Measurements from ENCODE around the gene KRT14. TPM values are rescaled to one million over a fixed set of nuclear protein-coding genes. Genes with fewer than 3 reads are reported as not detected.
"Not testable (repeated sequence)": the region's sequence is repeated elsewhere in the genome, so short reads cannot be mapped to it uniquely, and the experiment has no call there.

Gene KRT14
- total RNA-seq, 1 experiment from 2014 or later: not detected

DNA sequence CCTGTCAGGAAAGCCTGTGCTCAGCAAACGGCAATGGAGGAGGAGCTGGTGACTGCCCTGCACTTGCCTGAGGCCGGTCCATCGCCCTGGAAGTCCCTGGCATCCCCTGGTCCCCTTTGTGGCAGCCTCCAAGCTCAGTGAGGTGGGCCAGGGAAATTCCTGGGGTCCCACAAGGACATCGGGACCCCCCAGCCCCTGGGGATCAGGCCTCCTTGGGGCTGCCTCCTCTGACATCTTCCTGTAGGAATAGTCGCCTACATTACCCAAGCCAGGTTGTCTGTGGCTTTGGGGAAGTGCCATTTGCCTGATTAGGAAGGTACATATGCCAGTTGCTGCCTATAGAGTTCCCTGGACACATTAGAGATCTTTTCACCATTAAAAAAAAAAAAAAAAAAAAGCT, 7.7 kb downstream of the KRT14 start:
- no peaks in the 10 kb centered on the region for H3K36me3 ChIP-seq (ENCODE audit: control insufficient read depth, insufficient read depth, low read length)
- ChIA-PET CTCF (interaction anchor here (0.6 to 1.4 kb wide), 4 partner anchors 30 to 84 kb away, joined by 4 to 6 read pairs (median 4); no protein-coding TSS in a partner anchor), POLR2A (no interaction called here)
- TF ChIP-seq, protein P1, sequence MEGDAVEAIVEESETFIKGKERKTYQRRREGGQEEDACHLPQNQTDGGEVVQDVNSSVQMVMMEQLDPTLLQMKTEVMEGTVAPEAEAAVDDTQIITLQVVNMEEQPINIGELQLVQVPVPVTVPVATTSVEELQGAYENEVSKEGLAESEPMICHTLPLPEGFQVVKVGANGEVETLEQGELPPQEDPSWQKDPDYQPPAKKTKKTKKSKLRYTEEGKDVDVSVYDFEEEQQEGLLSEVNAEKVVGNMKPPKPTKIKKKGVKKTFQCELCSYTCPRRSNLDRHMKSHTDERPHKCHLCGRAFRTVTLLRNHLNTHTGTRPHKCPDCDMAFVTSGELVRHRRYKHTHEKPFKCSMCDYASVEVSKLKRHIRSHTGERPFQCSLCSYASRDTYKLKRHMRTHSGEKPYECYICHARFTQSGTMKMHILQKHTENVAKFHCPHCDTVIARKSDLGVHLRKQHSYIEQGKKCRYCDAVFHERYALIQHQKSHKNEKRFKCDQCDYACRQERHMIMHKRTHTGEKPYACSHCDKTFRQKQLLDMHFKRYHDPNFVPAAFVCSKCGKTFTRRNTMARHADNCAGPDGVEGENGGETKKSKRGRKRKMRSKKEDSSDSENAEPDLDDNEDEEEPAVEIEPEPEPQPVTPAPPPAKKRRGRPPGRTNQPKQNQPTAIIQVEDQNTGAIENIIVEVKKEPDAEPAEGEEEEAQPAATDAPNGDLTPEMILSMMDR (IDR thresholded peaks at IDR 0.05; ENCODE audit: insufficient read depth in 1 of 2, low read depth in 1 of 2, low read length in 1 of 2, severe bottlenecking in 1 of 2, unreplicated experiment in 1 of 2): no peak
- intact Hi-C loops (cut with micrococcal nuclease; ENCODE audit: unreplicated experiment): no loop called here
- no TSS peak for BruUV-seq (replicated peaks)
- no peak overlapping the region for H3K4me3 ChIP-seq (ENCODE audit: low read depth, low read length)
- DNase-seq: no peak
- H3K36me3 Mint-ChIP-seq (ENCODE audit: insufficient read depth, unreplicated experiment): no peaks in the 10 kb centered on the region
- H3K27me3 Mint-ChIP-seq (ENCODE audit: insufficient read depth, unreplicated experiment): no peaks in the 10 kb centered on the region
- no peak overlapping the region for H3K27ac Mint-ChIP-seq (ENCODE audit: unreplicated experiment)
- H3K9me3 Mint-ChIP-seq (ENCODE audit: unreplicated experiment): no peaks in the 10 kb centered on the region
- H3K4me1 Mint-ChIP-seq (ENCODE audit: low read depth, unreplicated experiment): no peaks in the 10 kb centered on the region
- no peak overlapping the region for H3K4me3 Mint-ChIP-seq (ENCODE audit: unreplicated experiment)
- peaks cover 4% of the 10 kb centered on the region; the same call in 1 of the 2 replicates for H3K4me1 ChIP-seq
- no peaks in the 10 kb centered on the region for H3K9me3 ChIP-seq
- peaks cover 2% of the 10 kb centered on the region; the same call in 1 of the 2 replicates for H3K27me3 ChIP-seq (replicated peaks; ENCODE audit: control insufficient read depth, insufficient read depth, low read length)

- no peak overlapping the region for H3K4me3 ChIP-seq (ENCODE audit: low read depth, low read length)
- no peak for DNase-seq
- no peaks in the 10 kb centered on the region for H3K36me3 Mint-ChIP-seq (ENCODE audit: insufficient read depth, unreplicated experiment)
- peaks cover 4% of the 10 kb centered on the region; the same call in 1 of the 2 replicates for H3K4me1 ChIP-seq
- TF ChIP-seq, protein P1 (IDR thresholded peaks at IDR 0.05; ENCODE audit: insufficient read depth in 1 of 2, low read depth in 1 of 2, low read length in 1 of 2, severe bottlenecking in 1 of 2, unreplicated experiment in 1 of 2): no peak
- H3K9me3 ChIP-seq: no peaks in the 10 kb centered on the region
- no peak overlapping the region for H3K27ac Mint-ChIP-seq (ENCODE audit: unreplicated experiment)
- H3K9me3 Mint-ChIP-seq (ENCODE audit: unreplicated experiment): no peaks in the 10 kb centered on the region
- H3K4me1 Mint-ChIP-seq (ENCODE audit: low read depth, unreplicated experiment): peaks cover 2% of the 10 kb centered on the region
- ChIA-PET CTCF (no interaction called here), POLR2A (no interaction called here)
- H3K27me3 ChIP-seq (replicated peaks; ENCODE audit: control insufficient read depth, insufficient read depth, low read length): peaks cover 2% of the 10 kb centered on the region; the same call in 1 of the 2 replicates
- H3K4me3 Mint-ChIP-seq (ENCODE audit: unreplicated experiment): no peak overlapping the region
- H3K36me3 ChIP-seq (ENCODE audit: control insufficient read depth, insufficient read depth, low read length): no peaks in the 10 kb centered on the region
- BruUV-seq (replicated peaks): no TSS peak
- no peaks in the 10 kb centered on the region for H3K27me3 Mint-ChIP-seq (ENCODE audit: insufficient read depth, unreplicated experiment)
- intact Hi-C loops (cut with micrococcal nuclease; ENCODE audit: unreplicated experiment): no loop called here
Observed at GRCh38 chr17:41578538-41578937, 8.2 kb downstream of the KRT14 start.

DNA sequence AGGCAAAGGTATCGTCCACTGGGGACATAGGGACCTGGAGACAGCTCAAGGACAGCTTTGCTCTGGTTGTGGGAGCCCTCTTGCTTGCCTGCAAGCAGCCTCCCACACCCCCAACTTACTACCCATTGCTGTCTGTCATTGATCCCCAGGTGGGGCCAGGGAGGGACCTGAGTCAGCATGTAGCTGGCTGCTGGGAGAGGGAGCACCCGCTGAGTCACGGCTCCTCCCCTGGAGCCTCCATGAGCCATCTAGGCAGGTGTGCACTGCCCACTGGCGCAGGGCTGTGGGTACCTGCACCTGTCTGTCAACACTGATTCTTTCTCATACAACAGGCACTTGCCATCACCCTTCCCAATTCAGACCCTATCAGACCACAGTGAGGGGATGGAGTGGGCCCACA, 10.0 kb downstream of the KRT14 start:
- H3K4me3 Mint-ChIP-seq (ENCODE audit: unreplicated experiment); H3K36me3 Mint-ChIP-seq (ENCODE audit: insufficient read depth, unreplicated experiment); H3K27ac Mint-ChIP-seq (ENCODE audit: unreplicated experiment); H3K9me3 ChIP-seq; H3K4me1 ChIP-seq; intact Hi-C loops (cut with micrococcal nuclease; ENCODE audit: unreplicated experiment); H3K36me3 ChIP-seq (ENCODE audit: control insufficient read depth, insufficient read depth, low read length); CTCF ChIA-PET; H3K4me3 ChIP-seq (ENCODE audit: low read depth, low read length); H3K27me3 ChIP-seq (replicated peaks; ENCODE audit: control insufficient read depth, insufficient read depth, low read length); BruUV-seq (replicated peaks); DNase-seq; POLR2A ChIA-PET; H3K4me1 Mint-ChIP-seq (ENCODE audit: low read depth, unreplicated experiment); H3K27me3 Mint-ChIP-seq (ENCODE audit: insufficient read depth, unreplicated experiment); H3K9me3 Mint-ChIP-seq (ENCODE audit: unreplicated experiment): not testable (repeated sequence)

DNA sequence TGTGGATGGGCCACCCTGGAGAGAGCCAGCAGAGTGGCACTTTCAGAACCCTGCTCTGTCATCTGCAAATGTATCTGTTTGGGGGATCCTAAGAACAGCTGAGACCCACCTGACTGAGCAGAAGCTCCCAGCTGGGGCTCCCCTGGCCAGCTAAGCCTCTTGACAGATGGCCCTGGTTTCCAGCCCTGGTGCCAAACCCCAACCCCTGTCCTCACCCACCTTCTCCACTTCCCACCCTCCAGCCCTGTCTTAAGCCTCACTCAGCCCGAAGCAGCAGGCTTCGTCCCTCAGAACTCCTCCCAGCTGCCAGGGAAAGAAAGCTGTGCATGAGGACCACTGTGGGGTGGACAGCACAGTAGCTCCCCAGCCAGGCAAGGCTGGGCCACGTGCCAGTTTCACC, 11.4 kb downstream of the KRT14 start:
- H3K27ac Mint-ChIP-seq (ENCODE audit: unreplicated experiment): no peak overlapping the region
- H3K36me3 ChIP-seq (ENCODE audit: control insufficient read depth, insufficient read depth, low read length): no peaks in the 10 kb centered on the region
- TF ChIP-seq, protein P1 (IDR thresholded peaks at IDR 0.05; ENCODE audit: insufficient read depth in 1 of 2, low read depth in 1 of 2, low read length in 1 of 2, severe bottlenecking in 1 of 2, unreplicated experiment in 1 of 2): no peak
- no peaks in the 10 kb centered on the region for H3K9me3 ChIP-seq
- H3K4me1 Mint-ChIP-seq (ENCODE audit: low read depth, unreplicated experiment): peaks cover 8% of the 10 kb centered on the region
- H3K9me3 Mint-ChIP-seq (ENCODE audit: unreplicated experiment): no peaks in the 10 kb centered on the region
- CTCF ChIA-PET: interaction anchor here (1.2 kb wide), 1 partner anchor 88 kb away, joined by 4 read pairs; no protein-coding TSS in a partner anchor
- H3K36me3 Mint-ChIP-seq (ENCODE audit: insufficient read depth, unreplicated experiment): no peaks in the 10 kb centered on the region
- no peak overlapping the region for H3K4me3 ChIP-seq (ENCODE audit: low read depth, low read length)
- 0 out of 2 replicates have a peak, but pooled peaks cover 4% of the 10 kb centered on the region for H3K4me1 ChIP-seq
- POLR2A ChIA-PET: no interaction called here
- BruUV-seq (replicated peaks): no TSS peak
- no peaks in the 10 kb centered on the region for H3K27me3 Mint-ChIP-seq (ENCODE audit: insufficient read depth, unreplicated experiment)
- H3K4me3 Mint-ChIP-seq (ENCODE audit: unreplicated experiment): no peak overlapping the region
- no peak for DNase-seq
- intact Hi-C loops (cut with micrococcal nuclease; ENCODE audit: unreplicated experiment): no loop called here
- H3K27me3 ChIP-seq (replicated peaks; ENCODE audit: control insufficient read depth, insufficient read depth, low read length): peaks cover 2% of the 10 kb centered on the region; the same call in 1 of the 2 replicates
